Heart right ventricle (tissue), 16 donors: ENCODE data around the gene RLF. TPM values are rescaled to one million over a fixed set of nuclear protein-coding genes. Genes with fewer than 3 reads are reported as not detected.

ENCODE experiments used
- ATAC-seq, 8 donors: fragments of 200-7000 bp; cut with Tn5 transposase; one replicate each; pipeline ENCODE4 v1.9.1; 2020; ENCODE audit warnings: mild to moderate bottlenecking in 8 of 8, moderate library complexity in 8 of 8, moderate number of reproducible peaks in 1 of 8
- DNase-seq, 2 donors: peaks; one replicate each; pipeline ENCODE4 v3.0.0-alpha.2; 2020
- H3K27ac ChIP-seq, 10 donors: fragments of 200-600 bp; sonication (generic) in 2 of 10; one replicate each; pipeline versions ENCODE4 v1.5.0 to v1.8.0; 2020 to 2022; ENCODE audit warnings: mild to moderate bottlenecking in 3 of 10
- H3K27me3 ChIP-seq, 7 donors: fragments of 200-600 bp; one replicate each; pipeline ENCODE4 v1.8.0; 2021 to 2022; ENCODE audit warnings: mild to moderate bottlenecking in 2 of 7
- H3K36me3 ChIP-seq, 9 donors: fragments of 200-600 bp; sonication (generic) in 1 of 9; one replicate each; pipeline versions ENCODE4 v1.5.0 to v1.8.0; 2020 to 2022; ENCODE audit warnings: mild to moderate bottlenecking in 2 of 9
- H3K4me1 ChIP-seq, 9 donors: fragments of 200-600 bp; sonication (generic) in 1 of 9; one replicate each; pipeline versions ENCODE4 v1.5.0 to v1.8.0; 2020 to 2022; ENCODE audit warnings: mild to moderate bottlenecking in 4 of 9
- H3K4me3 ChIP-seq, 10 donors: fragments of 200-600 bp; sonication (generic) in 2 of 10; one replicate each; pipeline versions ENCODE4 v1.5.0 to v1.8.0; 2020 to 2022; ENCODE audit warnings: mild to moderate bottlenecking in 7 of 10, moderate library complexity in 2 of 10
- H3K9me3 ChIP-seq, 11 donors: fragments of 200-600 bp in 10 of 11; sonication (generic) in 2 of 11; one replicate each; pipeline versions ENCODE4 v1.5.0 to v1.8.0; 2013 to 2022; ENCODE audit warnings: mild to moderate bottlenecking in 2 of 11, control low read depth in 1 of 11, moderate library complexity in 1 of 11
- whole genome bisulfite sequencing, 2 donors: extraction: QIAGEN DNeasy Blood & Tissue Kit; methylation state at CpG; one replicate each; pipeline ENCODE4 v1.1.7; 2013; ENCODE audit warnings: inconsistent platforms in 1 of 2; 5-methylcytosine and 5-hydroxymethylcytosine counted together
- intact Hi-C, 10 donors: fragments of 100-400 bp; cut with DNase I; formaldehyde crosslinking; loops; one replicate each; pipeline versions ENCODE4 v1.11.1 to v1.14.2; 2022
- polyA plus RNA-seq, 2 donors: library from polyadenylated mRNA; stranded (reverse); fragments of 200-250 nt; gene quantifications; one replicate each; pipeline ENCODE4 v1.2.3, GENCODE V29; 2013
- total RNA-seq, 10 donors: library from RNA; stranded (reverse); fragmentation: NEBNext Ultra II Directional in 3 of 10; extraction: Animal tissue kit (Norgen Biotek cat#: 25700) in 3 of 10; gene quantifications; one replicate each; pipeline versions ENCODE4 v1.2.1 to v1.2.4, GENCODE V29; 2021 to 2023
- TF ChIP-seq, protein P1 (sequence below), 9 donors: fragments of 200-600 bp; sonication (generic) in 2 of 9; IDR thresholded peaks; one replicate each; pipeline versions ENCODE4 v1.5.0 to v1.8.0; 2021 to 2022; ENCODE audit warnings: antibody characterized with exemption in 9 of 9, mild to moderate bottlenecking in 5 of 9, moderate library complexity in 1 of 9
- donor health status: Arrhythmogenic right ventricular cardiomyopathy.
- donor health status: ischemic (EF 13 %, LVEDD 7.1; RV severe dilation, severe dysfunction).
- donor health status: healthy with polysubstance abuse.
- donor health status: DM: no; HTN: yes; CAD: no.
- donor health status: DM: no; HTN: no; CAD: no.
- donor health status: ischemic (EF 25% LVEDD 6.9; RV normal size, moderate dysfunction).
- donor health status: ischemic (EF 25% LVEDD 5.7; RV mildly dilated, moderate dysfunction).
- donor health status: healthy.
- donor health status: DM: yes; HTN: yes; CAD: no.
- donor health status: Ischemic cardiomyopathy.
- donor health status: ischemic (EF 35%, LVEDD 5.7; RV mildly dilated, moderate dysfunction).
- donor health status: nonischemic (EF 11% LVEDD 7.7; RV severe dilation, severe dysfunction).
- donor health status: DM: yes; HTN: yes; CAD: no.
- donor health status: PGD.
- donor health status: ischemic (EF 29% LVEDD 5.4; RV normal size, mild dysfunction).
- donor health status: nonischemic (EF 23%, LVEDD 6.1; RV moderate dilation, normal function).

RLF gene
- total and polyA plus RNA-seq, 12 donors = 3.8 to 17.3 (median 12.4) TPM

DNA sequence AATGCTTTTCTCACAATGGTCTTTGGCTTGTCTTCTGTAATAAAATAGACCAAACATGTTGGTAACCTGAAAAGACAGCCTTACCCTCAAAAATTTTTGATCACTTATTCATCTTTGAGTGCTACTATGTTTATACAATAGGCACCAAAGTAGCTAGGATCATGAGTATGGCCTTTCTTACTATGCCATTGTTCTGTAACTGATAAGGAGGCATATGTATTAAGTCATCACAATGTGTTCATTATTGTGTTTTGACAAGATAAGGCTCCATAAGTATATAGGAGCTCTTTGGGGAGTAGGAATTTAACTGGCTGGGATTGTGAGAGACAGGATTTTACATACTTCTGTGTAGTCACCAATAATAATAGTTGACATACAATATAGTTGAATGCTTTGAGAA lies 87.2 kb downstream of the RLF start:
- no peak for ATAC-seq
- no peak overlapping the region for H3K4me3 ChIP-seq
- H3K4me1 ChIP-seq = peaks cover 0 to 12% (median 5%) of the 10 kb centered on the region in 9 donors
- no peak overlapping the region for H3K27ac ChIP-seq
- H3K9me3 ChIP-seq = no peaks in the 10 kb centered on the region
- H3K27me3 ChIP-seq = no peaks in the 10 kb centered on the region
- intact Hi-C loops = no loop called here
- no peak for DNase-seq
- TF ChIP-seq, protein P1, sequence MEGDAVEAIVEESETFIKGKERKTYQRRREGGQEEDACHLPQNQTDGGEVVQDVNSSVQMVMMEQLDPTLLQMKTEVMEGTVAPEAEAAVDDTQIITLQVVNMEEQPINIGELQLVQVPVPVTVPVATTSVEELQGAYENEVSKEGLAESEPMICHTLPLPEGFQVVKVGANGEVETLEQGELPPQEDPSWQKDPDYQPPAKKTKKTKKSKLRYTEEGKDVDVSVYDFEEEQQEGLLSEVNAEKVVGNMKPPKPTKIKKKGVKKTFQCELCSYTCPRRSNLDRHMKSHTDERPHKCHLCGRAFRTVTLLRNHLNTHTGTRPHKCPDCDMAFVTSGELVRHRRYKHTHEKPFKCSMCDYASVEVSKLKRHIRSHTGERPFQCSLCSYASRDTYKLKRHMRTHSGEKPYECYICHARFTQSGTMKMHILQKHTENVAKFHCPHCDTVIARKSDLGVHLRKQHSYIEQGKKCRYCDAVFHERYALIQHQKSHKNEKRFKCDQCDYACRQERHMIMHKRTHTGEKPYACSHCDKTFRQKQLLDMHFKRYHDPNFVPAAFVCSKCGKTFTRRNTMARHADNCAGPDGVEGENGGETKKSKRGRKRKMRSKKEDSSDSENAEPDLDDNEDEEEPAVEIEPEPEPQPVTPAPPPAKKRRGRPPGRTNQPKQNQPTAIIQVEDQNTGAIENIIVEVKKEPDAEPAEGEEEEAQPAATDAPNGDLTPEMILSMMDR (IDR thresholded peaks at IDR 0.05) = no peak
- H3K36me3 ChIP-seq = no peaks in the 10 kb centered on the region

DNA sequence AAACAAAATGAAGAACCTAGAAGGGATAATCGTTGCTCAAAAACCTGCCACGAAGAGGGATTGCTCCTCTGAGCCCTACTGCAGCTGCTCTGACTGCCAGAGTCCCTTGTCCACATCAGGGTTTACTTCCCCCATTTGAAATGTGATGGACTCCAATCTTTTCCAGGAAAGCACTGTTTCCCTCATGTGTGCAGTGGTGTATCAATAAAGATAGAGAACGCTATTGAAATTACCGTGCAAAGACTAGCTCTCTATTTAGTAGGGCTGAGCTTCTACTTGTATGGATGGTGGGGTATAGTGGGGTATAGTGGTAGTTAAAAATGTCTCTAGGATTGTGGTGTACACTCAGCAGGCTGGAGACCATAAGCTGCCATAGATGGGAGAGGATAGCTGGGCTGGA lies 90.3 kb downstream of the RLF start:
- Histone ChIP-seq H3K27ac (no peak overlapping the region), H3K9me3 (no peaks in the 10 kb centered on the region), H3K27me3 (no peaks in the 10 kb centered on the region), H3K4me3 (no peak overlapping the region), H3K36me3 (no peaks in the 10 kb centered on the region), H3K4me1 (peaks cover 0 to 13% (median 9%) of the 10 kb centered on the region in 9 donors)
- 72% methylated on average over 4 of the region's 4 CpGs for WGBS, 2 donors
- TF ChIP-seq, protein P1 (IDR thresholded peaks at IDR 0.05) = no peak
- intact Hi-C loops = loop anchor here in 1 of 10 donors (10.0 kb wide), 1 partner anchor 67 kb away; no protein-coding TSS in a partner anchor
- ATAC-seq (no peak), DNase-seq (no peak)

DNA sequence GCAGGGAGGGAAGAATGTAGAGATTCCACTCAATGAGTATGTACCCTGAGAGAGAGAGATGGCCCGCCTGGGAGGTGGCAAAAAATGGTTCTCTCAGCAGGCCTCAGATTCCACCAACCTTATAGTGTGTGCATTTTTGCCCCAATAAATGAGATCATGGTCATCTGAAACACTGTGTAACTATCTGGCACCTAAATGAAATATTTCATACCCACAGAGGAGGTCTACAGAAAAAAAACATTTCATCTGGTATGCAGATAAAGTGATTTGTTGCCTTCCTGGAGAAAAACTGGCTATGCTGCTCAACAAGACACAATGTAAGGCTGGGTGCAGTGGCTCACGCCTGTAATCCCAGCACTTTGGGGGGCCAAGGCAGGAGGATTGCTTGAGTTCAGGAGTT lies 91.4 kb downstream of the RLF start:
- intact Hi-C loops = loop anchor here in 1 of 10 donors (10.0 kb wide), 1 partner anchor 68 kb away; no protein-coding TSS in a partner anchor
- H3K27me3 ChIP-seq = no peaks in the 10 kb centered on the region

DNA sequence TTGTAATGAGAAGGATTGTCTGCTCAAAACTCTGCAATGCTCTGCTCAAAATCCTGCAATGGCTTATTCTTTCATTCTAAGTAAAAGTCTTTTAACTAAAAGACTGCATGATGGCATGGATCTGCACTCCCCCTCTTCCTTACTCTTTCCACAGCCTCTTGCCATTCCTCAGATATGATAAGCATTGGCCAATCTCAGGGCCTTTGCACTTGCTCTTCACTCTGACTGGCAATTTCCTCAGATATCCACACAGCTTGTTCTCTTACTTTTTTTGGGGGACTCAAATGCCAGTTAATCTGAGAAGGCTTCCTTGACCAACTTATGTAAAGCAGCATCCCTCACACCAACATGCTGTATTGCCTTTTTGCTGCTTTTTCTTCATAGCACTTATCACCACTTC lies 94.0 kb downstream of the RLF start:
- DNase-seq (no peak), ATAC-seq (no peak)
- H3K4me3 ChIP-seq = no peak overlapping the region
- TF ChIP-seq, protein P1 (IDR thresholded peaks at IDR 0.05) = no peak
- H3K4me1 ChIP-seq = peaks cover 0 to 37% (median 32%) of the 10 kb centered on the region in 9 donors
- peaks cover 0 to 8% (median under 1%) of the 10 kb centered on the region in 9 donors for H3K36me3 ChIP-seq
- H3K27ac ChIP-seq = no peak overlapping the region
- H3K27me3 ChIP-seq = no peaks in the 10 kb centered on the region
- intact Hi-C loops = loop anchor here in 2 of 10 donors (5.0 to 10.0 kb wide), 2 partner anchors 70 to 93 kb away; partner anchors contain the start of gene RLF (in 2 of the 2)
- no peaks in the 10 kb centered on the region for H3K9me3 ChIP-seq

More for the DNA sequence above, 91.4 kb downstream of the RLF start:
- ATAC-seq (no peak), DNase-seq (no peak)
- Histone ChIP-seq H3K4me1 (peaks cover 0 to 20% (median 15%) of the 10 kb centered on the region in 9 donors), H3K36me3 (no peaks in the 10 kb centered on the region), H3K4me3 (no peak overlapping the region), H3K9me3 (no peaks in the 10 kb centered on the region), H3K27ac (no peak overlapping the region)
- WGBS, 2 donors = 75 to 91% methylated on average over 2 of the region's 2 CpGs
- TF ChIP-seq, protein P1 (IDR thresholded peaks at IDR 0.05) = no peak
